IMR-90 (cell line): ENCODE data around the gene BCAP31. TPM values are rescaled to one million over a fixed set of nuclear protein-coding genes. Genes with fewer than 3 reads are reported as not detected.
"Not testable (repeated sequence)": the region's sequence is repeated elsewhere in the genome, so short reads cannot be mapped to it uniquely, and the experiment has no call there.

Source experiments
- ATAC-seq: fragments of 200-7000 bp; cut with Tn5 transposase; 2 replicates; pipeline ENCODE4 v1.9.1; 2020; ENCODE audit warnings: low read depth, mild to moderate bottlenecking, moderate library complexity
- BruUV-seq: library from RNA; stranded (reverse); fragments of 400-500 nt; replicated peaks from 2 replicates; lab custom pipeline; 2021; lab: Mats Ljungman, UMichigan
- CTCF ChIA-PET: fragments of 300-600 bp; formaldehyde crosslinking; extraction: SDS; loops from one replicate; lab custom pipeline; 2021; ENCODE audit warnings: antibody characterized with exemption; lab: Yijun Ruan, JAX
- POLR2A ChIA-PET: fragments of 300-600 bp; sonication (Branson Sonifier 250); formaldehyde crosslinking; loops from one replicate; lab custom pipeline; 2022; ENCODE audit warnings: antibody characterized with exemption; ENCODE audit not compliant: unreplicated experiment; lab: Charles Lee
- DNase-seq: peaks from one replicate; pipeline ENCODE4 v3.0.0; 2013
- H2AFZ ChIP-seq: replicated peaks from 2 replicates; pipeline ENCODE3; 2013; ENCODE audit warnings: low read length, mild to moderate bottlenecking; ENCODE audit not compliant: poor library complexity
- H2AK5ac ChIP-seq: 2 replicates; pipeline ENCODE4 v1.6.1; 2013; ENCODE audit warnings: low read depth, low read length, inconsistent platforms
- H2AK9ac ChIP-seq: replicated peaks from 2 replicates; pipeline ENCODE3; 2013; ENCODE audit warnings: mild to moderate bottlenecking, low read depth, low read length, moderate library complexity; ENCODE audit not compliant: poor library complexity
- H2BK120ac ChIP-seq: 2 replicates; pipeline ENCODE4 v1.6.1; 2013; ENCODE audit warnings: low read depth, low read length, inconsistent platforms
- H2BK15ac ChIP-seq: 3 replicates; pipeline ENCODE4 v1.6.1; 2013; ENCODE audit warnings: low read depth, low read length, inconsistent platforms
- H2BK20ac ChIP-seq: 2 replicates; pipeline ENCODE4 v1.6.1; 2013; ENCODE audit warnings: low read depth, mild to moderate bottlenecking, inconsistent platforms, low read length, moderate library complexity
- H2BK5ac ChIP-seq: 2 replicates; pipeline ENCODE4 v1.6.1; 2013; ENCODE audit warnings: mild to moderate bottlenecking, low read depth, low read length, inconsistent platforms; ENCODE audit not compliant: poor library complexity, severe bottlenecking
- H3K14ac ChIP-seq: replicated peaks from 2 replicates; pipeline ENCODE4 v1.6.1; 2013; ENCODE audit warnings: low read depth, low read length, inconsistent platforms
- H3K18ac ChIP-seq: 2 replicates; pipeline ENCODE4 v1.6.1; 2013; ENCODE audit warnings: low read depth, low read length, control low read depth
- H3K23ac ChIP-seq: 2 replicates; pipeline ENCODE4 v1.6.1; 2013; ENCODE audit warnings: low read depth, low read length, inconsistent platforms
- H3K27ac ChIP-seq: 2 replicates; pipeline ENCODE4 v1.5.1; 2013; ENCODE audit warnings: mild to moderate bottlenecking, control low read depth, low read length; ENCODE audit not compliant: insufficient read depth
- H3K27me3 ChIP-seq: 2 replicates; pipeline ENCODE4 v1.6.1; 2013; ENCODE audit warnings: low read length; ENCODE audit not compliant: control insufficient read depth, insufficient read depth
- H3K36me3 ChIP-seq: 2 replicates; pipeline ENCODE4 v1.6.1; 2013; ENCODE audit warnings: low read length, mixed read lengths; ENCODE audit not compliant: control insufficient read depth, insufficient read depth
- H3K4ac ChIP-seq: 2 replicates; pipeline ENCODE4 v1.6.1; 2013; ENCODE audit warnings: low read depth, low read length, inconsistent platforms
- H3K4me1 ChIP-seq: 2 replicates; pipeline ENCODE4 v1.6.1; 2013; ENCODE audit warnings: low read length, mixed read lengths; ENCODE audit not compliant: control insufficient read depth, insufficient read depth
- H3K4me2 ChIP-seq: 2 replicates; pipeline ENCODE4 v1.6.1; 2013; ENCODE audit warnings: low read depth, mild to moderate bottlenecking, control low read depth, low read length, moderate library complexity
- H3K4me3 ChIP-seq: 2 replicates; pipeline ENCODE4 v1.5.1; 2013; ENCODE audit warnings: low read depth, mild to moderate bottlenecking, control low read depth, low read length, moderate library complexity; ENCODE audit not compliant: insufficient read depth
- H3K56ac ChIP-seq: 2 replicates; pipeline ENCODE4 v1.6.1; 2013; ENCODE audit warnings: low read length, inconsistent platforms; ENCODE audit not compliant: insufficient read depth; ENCODE audit errors: extremely low read depth
- H3K79me1 ChIP-seq, 2 experiments: 2 replicates each; pipeline ENCODE4 v1.6.1; 2013; ENCODE audit warnings: low read length in 2 of 2, inconsistent platforms in 1 of 2, low read depth in 1 of 2
- H3K9ac ChIP-seq: 2 replicates; pipeline ENCODE4 v1.6.1; 2013; ENCODE audit warnings: low read depth, low read length, control low read depth
- H3K9me1 ChIP-seq: 2 replicates; pipeline ENCODE4 v1.6.1; 2013; ENCODE audit warnings: low read length, inconsistent platforms; ENCODE audit not compliant: insufficient read depth
- H3K9me3 ChIP-seq: 2 replicates; pipeline ENCODE4 v1.6.1; 2013; ENCODE audit warnings: low read length; ENCODE audit not compliant: control insufficient read depth, insufficient read depth
- H4K20me1 ChIP-seq: 2 replicates; pipeline ENCODE4 v1.6.1; 2013; ENCODE audit warnings: low read length, inconsistent platforms; ENCODE audit not compliant: insufficient read depth
- H4K5ac ChIP-seq: 2 replicates; pipeline ENCODE4 v1.6.1; 2013; ENCODE audit warnings: mild to moderate bottlenecking, low read depth, low read length, control low read depth
- H4K8ac ChIP-seq, 2 experiments: 2 replicates each; pipeline ENCODE4 v1.6.1; 2013; ENCODE audit warnings: low read depth in 2 of 2, low read length in 2 of 2, control low read depth in 1 of 2, inconsistent platforms in 1 of 2
- H4K91ac ChIP-seq: 2 replicates; pipeline ENCODE4 v1.6.1; 2013; ENCODE audit warnings: low read depth, low read length, inconsistent platforms; ENCODE audit not compliant: insufficient read depth
- WGBS, 2 experiments: methylation state at CpG; one replicate each; pipeline versions ENCODE4 v1.1.5 to v1.1.7; 2013; ENCODE audit warnings: missing lambda C conversion rate in 2 of 2; ENCODE audit not compliant: insufficient read length in 1 of 2; ENCODE audit errors: extremely low coverage in 2 of 2; 5-methylcytosine and 5-hydroxymethylcytosine counted together
- dilution Hi-C: fragments of 300-500 bp; cut with HindIII; formaldehyde crosslinking; loops from one replicate; pipeline ENCODE4 v1.14.3; 2018; ENCODE audit warnings: low sequenced_read_pairs; ENCODE audit not compliant: unreplicated experiment
- in situ Hi-C: fragments of 300-500 bp; cut with MboI; formaldehyde crosslinking; loops from 3 replicates; pipeline ENCODE4 v1.14.3; 2019; ENCODE audit warnings: low sequenced_read_pairs, inconsistent platforms, mixed read lengths
- intact Hi-C: fragments of 100-400 bp; cut with micrococcal nuclease; formaldehyde crosslinking; loops from 2 replicates; pipeline ENCODE4 v1.10.0; 2022
- polyA plus RNA-seq, 3 experiments: library from polyadenylated mRNA; depleted of rRNA; stranded (reverse); fragments of >200 nt; gene quantifications; 2 replicates each; pipeline ENCODE4 v1.2.3, GENCODE V29; 2012; ENCODE audit warnings: low replicate concordance in 1 of 3
- total RNA-seq: library from RNA; depleted of rRNA; stranded (reverse); fragments of >200 nt; gene quantifications from 2 replicates; pipeline ENCODE4 v1.2.3, GENCODE V29; 2012

The BCAP31 gene
- total and polyA plus RNA-seq, 2 of the 4 experiments (the other 2 are of a cell fraction): 125 to 244 TPM

DNA sequence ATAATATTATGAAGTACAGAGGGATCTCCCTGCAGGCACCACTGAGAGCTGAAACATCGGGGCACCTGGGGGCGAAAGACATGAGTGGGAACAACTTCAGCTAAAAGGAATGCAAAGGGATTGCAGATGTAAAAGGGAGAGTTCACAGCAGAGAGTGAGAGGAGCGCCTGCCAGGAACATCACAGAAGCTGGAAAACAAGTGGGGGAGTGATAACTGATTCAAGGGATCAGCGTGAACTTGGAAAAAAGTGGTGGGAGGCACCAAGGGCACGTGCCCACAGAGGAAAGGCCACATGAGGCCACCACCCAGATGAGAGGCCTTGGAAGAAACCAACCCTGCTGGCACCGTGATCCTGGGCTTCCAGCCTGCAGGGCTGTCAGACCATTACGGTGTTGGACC lies 24.8 kb upstream of the BCAP31 start:
- H3K23ac ChIP-seq, DNase-seq, H2BK20ac ChIP-seq, dilution Hi-C loops, H2BK120ac ChIP-seq, H3K56ac ChIP-seq, H3K9ac ChIP-seq, H4K91ac ChIP-seq, H3K27ac ChIP-seq, in situ Hi-C loops, H2BK15ac ChIP-seq, H4K5ac ChIP-seq, CTCF ChIA-PET, H3K4me2 ChIP-seq, POLR2A ChIA-PET, H3K18ac ChIP-seq, H4K8ac ChIP-seq, H4K20me1 ChIP-seq, H2BK5ac ChIP-seq, H3K36me3 ChIP-seq, H3K79me1 ChIP-seq, H2AK5ac ChIP-seq, H3K4me3 ChIP-seq, H2AFZ ChIP-seq, H3K27me3 ChIP-seq, H3K4ac ChIP-seq, intact Hi-C loops, H2AK9ac ChIP-seq, H3K14ac ChIP-seq, ATAC-seq, H3K9me3 ChIP-seq, H3K4me1 ChIP-seq, BruUV-seq, H3K9me1 ChIP-seq: not testable (repeated sequence)
- WGBS, 2 experiments: 92% methylated on average over 4 of the region's 7 CpGs; no CpG with 5 or more reads in 1 of the 2 experiments

DNA sequence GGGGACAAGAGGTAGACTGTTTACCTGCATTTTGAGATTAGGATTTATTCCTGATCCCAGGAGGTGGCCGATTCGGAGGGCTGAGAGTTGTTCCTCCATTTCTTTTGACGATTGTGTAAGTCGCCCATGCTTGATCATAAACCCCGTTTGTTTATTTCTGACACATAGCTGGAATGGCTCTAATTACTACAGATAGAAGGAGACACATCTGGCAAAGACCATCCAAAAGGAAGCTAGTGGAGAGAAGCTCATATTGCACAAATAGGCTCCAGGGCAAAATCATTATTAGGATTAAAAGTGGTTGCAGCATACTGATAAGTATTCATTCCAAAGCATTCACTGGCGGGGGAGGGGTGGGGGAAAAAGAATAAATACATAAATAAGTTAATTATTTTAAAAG lies 22.8 kb upstream of the BCAP31 start:
- CTCF ChIA-PET, in situ Hi-C loops, POLR2A ChIA-PET: not testable (repeated sequence)

More for the DNA sequence above, 22.8 kb upstream of the BCAP31 start:
- H3K9me1 ChIP-seq, ATAC-seq, H2AK9ac ChIP-seq, H4K5ac ChIP-seq, H3K14ac ChIP-seq, H3K27ac ChIP-seq, H4K91ac ChIP-seq, H2AFZ ChIP-seq, H3K4me2 ChIP-seq, intact Hi-C loops, H3K9ac ChIP-seq, H3K18ac ChIP-seq, BruUV-seq, H3K4me1 ChIP-seq, DNase-seq, H4K20me1 ChIP-seq, dilution Hi-C loops, H2BK15ac ChIP-seq, H4K8ac ChIP-seq, H2BK120ac ChIP-seq, H2BK5ac ChIP-seq, H3K4me3 ChIP-seq, H3K9me3 ChIP-seq, H3K23ac ChIP-seq, H3K27me3 ChIP-seq, H3K4ac ChIP-seq, H3K79me1 ChIP-seq, H2AK5ac ChIP-seq, H3K36me3 ChIP-seq, H3K56ac ChIP-seq, H2BK20ac ChIP-seq: not testable (repeated sequence)
- no CpG with 5 or more reads among the region's 6 CpGs for WGBS, 2 experiments
